K562 (cell line): Measurements from ENCODE around the gene AMIGO1. TPM values are rescaled to one million over a fixed set of nuclear protein-coding genes. Genes with fewer than 3 reads are reported as not detected.

ENCODE experiments used
- ATAC-seq: fragments of 200-7000 bp; cut with Tn5 transposase; 3 replicates; pipeline ENCODE4 v1.9.1; 2020; ENCODE audit warnings: moderate library complexity
- BruUV-seq: library from RNA; stranded (reverse); fragments of 400-500 nt; replicated peaks from 2 replicates; lab custom pipeline; 2021; lab: Mats Ljungman, UMichigan
- CTCF ChIA-PET: fragments of 300-600 bp; formaldehyde crosslinking; extraction: SDS; loops from one replicate; lab custom pipeline; 2021; ENCODE audit warnings: low intra/inter-chr PET ratio; lab: Yijun Ruan, JAX
- POLR2A ChIA-PET: fragments of 300-600, 350-650 bp; sonication (Branson Sonifier 250); formaldehyde crosslinking; extraction: SDS; loops from one replicate; lab custom pipeline; 2021; ENCODE audit warnings: antibody characterized with exemption, inconsistent platforms; lab: Yijun Ruan, JAX
- DNase-seq, 4 experiments: peaks; one replicate each; pipeline versions ENCODE4 v3.0.0 to v3.0.0-alpha.2; 2011 to 2018; ENCODE audit warnings: low spot score in 3 of 4, mixed read lengths in 3 of 4; ENCODE audit errors: extremely low read depth in 1 of 4
- FAIRE-seq: peaks from 2 replicates; lab custom pipeline; 2011; peaks lifted over from hg19 to GRCh38; lab: Jason Lieb, UNC
- H2AFZ ChIP-seq: 2 replicates; pipeline ENCODE4 v1.6.0; 2011; ENCODE audit warnings: low read depth, low read length, control low read depth, inconsistent platforms
- H3K27ac ChIP-seq: fragments of 200-600 bp; 3 replicates; pipeline ENCODE4 v1.8.0; 2011; ENCODE audit warnings: low read depth, mild to moderate bottlenecking, control low read depth, inconsistent platforms, low read length, moderate library complexity, mixed read lengths; ENCODE audit errors: extremely low read depth
- H3K27me3 ChIP-seq, 2 experiments: fragments of 300-600 bp in 1 of 2; 2 replicates in 1 of 2; 3 replicates in 1 of 2; pipeline versions ENCODE4 v1.6.0 to v1.8.0; 2011; ENCODE audit warnings: inconsistent platforms in 2 of 2, low read length in 2 of 2, mild to moderate bottlenecking in 1 of 2, mixed read lengths in 1 of 2, moderate library complexity in 1 of 2; ENCODE audit not compliant: control insufficient read depth in 2 of 2, insufficient read depth in 2 of 2
- H3K36me3 ChIP-seq: fragments of 300-600 bp; 3 replicates; pipeline ENCODE4 v1.8.0; 2011; ENCODE audit warnings: mild to moderate bottlenecking, low read length, inconsistent platforms; ENCODE audit not compliant: control insufficient read depth, insufficient read depth
- H3K4me1 ChIP-seq, 2 experiments: fragments of 200-600 bp in 1 of 2; replicated peaks in 1 of 2; 2 replicates in 1 of 2; 3 replicates in 1 of 2; pipeline versions ENCODE4 v1.5.1 to v1.8.0; 2011; ENCODE audit warnings: inconsistent platforms in 2 of 2, low read length in 2 of 2, mild to moderate bottlenecking in 1 of 2, mixed read lengths in 1 of 2, moderate library complexity in 1 of 2; ENCODE audit not compliant: control insufficient read depth in 2 of 2, insufficient read depth in 2 of 2
- H3K4me2 ChIP-seq: 2 replicates; pipeline ENCODE4 v1.6.1; 2011; ENCODE audit warnings: low read length, control low read depth, inconsistent platforms, mixed read lengths; ENCODE audit not compliant: insufficient read depth
- H3K4me3 ChIP-seq: fragments of 200-600 bp; sonication (generic), shearing (Covaris generic); 2 replicates; pipeline ENCODE4 v1.5.1; 2016; ENCODE audit warnings: control low read depth, inconsistent platforms
- H3K79me2 ChIP-seq: fragments of 200-600 bp; 3 replicates; pipeline ENCODE4 v1.8.0; 2011; ENCODE audit warnings: low read length, inconsistent platforms; ENCODE audit not compliant: control insufficient read depth, insufficient read depth
- H3K9ac ChIP-seq, 2 experiments: 2 replicates each; pipeline versions ENCODE4 v1.6.0 to v1.6.1; 2011; ENCODE audit warnings: low read depth in 2 of 2, low read length in 2 of 2, control low read depth in 1 of 2, inconsistent platforms in 1 of 2, mild to moderate bottlenecking in 1 of 2, mixed read lengths in 1 of 2; ENCODE audit not compliant: insufficient read depth in 1 of 2
- H3K9me1 ChIP-seq: one replicate; pipeline ENCODE4 v1.6.0; 2011; ENCODE audit warnings: inconsistent platforms, mild to moderate bottlenecking, low read length, moderate library complexity; ENCODE audit not compliant: control insufficient read depth, insufficient read depth
- H3K9me3 ChIP-seq: replicated peaks from 2 replicates; pipeline ENCODE4 v1.5.1; 2011; ENCODE audit warnings: low read depth, low read length, inconsistent platforms; ENCODE audit not compliant: control insufficient read depth, insufficient read depth
- H4K20me1 ChIP-seq: replicated peaks from 2 replicates; pipeline ENCODE4 v1.6.1; 2011; ENCODE audit warnings: low read length, inconsistent platforms, mixed read lengths; ENCODE audit not compliant: control insufficient read depth, insufficient read depth
- ATF1 ChIP-seq, 2 experiments: fragments of 450-650 bp in 1 of 2; IDR thresholded peaks; 2 replicates each; pipeline ENCODE4 v1.6.1; 2016; ENCODE audit warnings: missing compliant biosample characterization in 1 of 2, missing genetic modification characterization in 1 of 2
- BRF1 ChIP-seq: IDR thresholded peaks from 3 replicates; pipeline ENCODE4 v1.6.1; 2011; ENCODE audit warnings: borderline replicate concordance, mild to moderate bottlenecking; ENCODE audit not compliant: insufficient read length; ENCODE audit errors: extremely low read depth
- CBFA2T3 ChIP-seq: fragments of 450-650 bp; IDR thresholded peaks from 2 replicates; pipeline ENCODE4 v1.6.1; 2017
- CREBBP ChIP-seq: IDR thresholded peaks from one replicate; pipeline ENCODE4 v1.6.1; 2012; ENCODE audit warnings: low read depth, mild to moderate bottlenecking, control low read depth, inconsistent platforms, low read length
- EGR1 ChIP-seq: fragments of 450-650 bp; conservative IDR thresholded peaks from 2 replicates; pipeline ENCODE4 v1.6.1; 2017; ENCODE audit warnings: mild to moderate bottlenecking
- EP300 ChIP-seq: IDR thresholded peaks from 2 replicates; pipeline ENCODE4 v1.6.1; 2012; ENCODE audit warnings: low read length, improper control_type of control experiment
- ILK ChIP-seq: fragments of 450-650 bp; IDR thresholded peaks from 2 replicates; pipeline ENCODE4 v1.6.1; 2016; ENCODE audit warnings: missing genetic modification characterization, low read depth, mild to moderate bottlenecking, missing compliant biosample characterization, moderate library complexity, borderline replicate concordance
- JUND ChIP-seq, 2 experiments: IDR thresholded peaks; 2 replicates in 1 of 2; 3 replicates in 1 of 2; pipeline ENCODE4 v1.6.1; 2011; ENCODE audit warnings: borderline replicate concordance in 2 of 2, low read depth in 2 of 2, low read length in 2 of 2, improper control_type of control experiment in 1 of 2, missing biosample characterization in 1 of 2, missing genetic modification characterization in 1 of 2, missing genetic modification reagents in 1 of 2
- NCOA6 ChIP-seq: fragments of 450-650 bp; IDR thresholded peaks from 2 replicates; pipeline ENCODE4 v1.6.1; 2017; ENCODE audit warnings: mild to moderate bottlenecking
- SAP30 ChIP-seq: fragments of 200-600 bp; sonication (generic); IDR thresholded peaks from 2 replicates; pipeline ENCODE4 v1.6.1; 2012; ENCODE audit warnings: borderline replicate concordance, low read depth, mild to moderate bottlenecking, moderate library complexity, low read length, control low read depth, inconsistent platforms; ENCODE audit not compliant: insufficient read depth, poor library complexity, severe bottlenecking
- TAF15 ChIP-seq: fragments of 200-400 bp; formaldehyde crosslinking; IDR thresholded peaks from 2 replicates; pipeline ENCODE4 v1.6.1; 2017; ENCODE audit warnings: mild to moderate bottlenecking, low read depth, low read length, moderate library complexity
- THRA ChIP-seq: fragments of 450-650 bp; IDR thresholded peaks from 2 replicates; pipeline ENCODE4 v1.6.1; 2017; ENCODE audit warnings: mild to moderate bottlenecking, moderate library complexity
- THRAP3 ChIP-seq: fragments of 450-650 bp; IDR thresholded peaks from 2 replicates; pipeline ENCODE4 v1.6.1; 2016; ENCODE audit warnings: mild to moderate bottlenecking, inconsistent platforms, borderline replicate concordance
- XRCC4 ChIP-seq: IDR thresholded peaks from one replicate; pipeline ENCODE4 v1.6.1; 2011; ENCODE audit not compliant: insufficient read depth, insufficient read length; ENCODE audit errors: extremely low read depth
- ZEB2 ChIP-seq: fragments of 450-650 bp; IDR thresholded peaks from 2 replicates; pipeline ENCODE4 v1.6.1; 2016
- ZNF174 ChIP-seq: fragments of 250-450 bp; sonication (Bioruptor Pico); IDR thresholded peaks from 2 replicates; pipeline ENCODE4 v1.4.0; 2020; ENCODE audit warnings: mild to moderate bottlenecking
- ZNF77 ChIP-seq: fragments of 250-450 bp; sonication (Bioruptor Pico); IDR thresholded peaks from 2 replicates; pipeline ENCODE4 v1.5.0; 2020
- WGBS: fragments of 100-300 bp; shearing (Covaris generic); methylation state at CpG from one replicate; pipeline ENCODE4 v1.1.6; 2016; ENCODE audit warnings: low coverage, mixed read lengths; ENCODE audit not compliant: insufficient coverage; ENCODE audit errors: missing lambda C conversion rate; 5-methylcytosine and 5-hydroxymethylcytosine counted together
- in situ Hi-C: fragments of 300-500 bp; cut with MboI; formaldehyde crosslinking; loops from 4 replicates; pipeline ENCODE4 v1.15.0; 2018; ENCODE audit warnings: inconsistent platforms, mixed read lengths
- intact Hi-C: fragments of 100-400 bp; cut with micrococcal nuclease; formaldehyde crosslinking; loops from 2 replicates; pipeline ENCODE4 v1.14.2; 2022
- polyA plus RNA-seq, 8 experiments: library from polyadenylated mRNA; depleted of rRNA in 4 of 8; stranded (reverse) in 5 of 8; unstranded in 3 of 8; fragments of >200 nt; fragmentation: Nextera tagmentation in 2 of 8; fragmentation: Illumina TruSeq in 1 of 8; extraction: Ambion mirVana in 2 of 8; extraction: Trizol in 1 of 8; gene quantifications; 2 replicates each; pipeline versions ENCODE4 v1.2.1 to v1.2.3, GENCODE V29; 2011 to 2014; ENCODE audit warnings: inconsistent platforms in 1 of 8, missing spikeins in 1 of 8
- total RNA-seq, 7 experiments: library from RNA; depleted of rRNA in 6 of 7; stranded (reverse); fragments of >200 nt in 6 of 7; fragmentation: Illumina TruSeq in 2 of 7; extraction: Trizol in 2 of 7; gene quantifications; 2 replicates each; pipeline versions ENCODE4 v1.2.1 to v1.2.3, GENCODE V29; 2011 to 2021; ENCODE audit warnings: low replicate concordance in 1 of 7
- TF ChIP-seq, protein P1 (sequence below): fragments of 250-450 bp; sonication (Bioruptor Pico); IDR thresholded peaks from 2 replicates; pipeline ENCODE4 v1.5.1; 2021; ENCODE audit warnings: mild to moderate bottlenecking
- TF ChIP-seq, protein P2 (sequence below): fragments of 200-800 bp; sonication (Bioruptor generic); IDR thresholded peaks from 2 replicates; pipeline ENCODE4 v1.6.1; 2017; ENCODE audit warnings: missing genetic modification characterization, missing compliant biosample characterization

Gene AMIGO1
- total and polyA plus RNA-seq, 9 of the 15 experiments (the other 6 are each of a cell fraction or from before 2014, with no cell fraction given), result 0.24 to 1.0 (median 0.54) TPM

- Histone ChIP-seq H3K4me3 (peak overlapping the region; percentile 76; the same call in 1 of the 2 replicates), H3K9ac (peak overlapping the region in 1 of 2 experiments; percentile 100; a peak in 1 of 4 replicates), H3K27me3 (peaks cover 12 to 17% of the 10 kb centered on the region in 2 experiments; a peak in 4 of 5 replicates), H2AFZ (peak overlapping the region; percentile 99), H3K79me2 (peaks cover 9% of the 10 kb centered on the region; the same call in 2 of the 3 replicates), H3K4me1 (peaks cover 12 to 23% of the 10 kb centered on the region in 2 experiments; a peak in 4 of 5 replicates), H4K20me1 (no peaks in the 10 kb centered on the region), H3K27ac (no peak overlapping the region; the same call in 2 of the 3 replicates), H3K36me3 (peaks cover 41% of the 10 kb centered on the region; the same call in 2 of the 3 replicates), H3K4me2 (peak overlapping the region; percentile 98), H3K9me1 (no peaks in the 10 kb centered on the region), H3K9me3 (no peaks in the 10 kb centered on the region)
- ATAC-seq (no peak), FAIRE-seq (no peak), DNase-seq (peak in 3 of 4 experiments; percentile 42 to 54 (median 45))
- ChIA-PET POLR2A (interaction anchor here (0.6 to 4.1 kb wide), 7 partner anchors 23 to 568 kb away, joined by 3 to 21 read pairs (median 3); partner anchors contain the start of gene GNAI3), CTCF (interaction anchor here (0.6 kb wide), 1 partner anchor 13 kb away, joined by 3 read pairs; no protein-coding TSS in a partner anchor)
- WGBS, result 9% methylated on average over 2 of the region's 3 CpGs
- intact Hi-C loops (no loop called here), in situ Hi-C loops (no loop called here)
- BruUV-seq, result no TSS peak
- TF ChIP-seq ILK (tag), result no peak
- no peak for TF ChIP-seq THRA
- peak; percentile 53 for TF ChIP-seq EGR1
- no peak for TF ChIP-seq CBFA2T3
- TF ChIP-seq EP300, result no peak
- TF ChIP-seq THRAP3, result no peak
- TF ChIP-seq ATF1 (CRISPR knock-in tag; IDR thresholded peaks at IDR 0.05), result no peak
- no peak for TF ChIP-seq ATF1 (tag; IDR thresholded peaks at IDR 0.05)
- TF ChIP-seq ZNF77 (CRISPR knock-in tag), result no peak
- no peak for TF ChIP-seq XRCC4
- TF ChIP-seq NCOA6, result no peak
- TF ChIP-seq, protein P1, sequence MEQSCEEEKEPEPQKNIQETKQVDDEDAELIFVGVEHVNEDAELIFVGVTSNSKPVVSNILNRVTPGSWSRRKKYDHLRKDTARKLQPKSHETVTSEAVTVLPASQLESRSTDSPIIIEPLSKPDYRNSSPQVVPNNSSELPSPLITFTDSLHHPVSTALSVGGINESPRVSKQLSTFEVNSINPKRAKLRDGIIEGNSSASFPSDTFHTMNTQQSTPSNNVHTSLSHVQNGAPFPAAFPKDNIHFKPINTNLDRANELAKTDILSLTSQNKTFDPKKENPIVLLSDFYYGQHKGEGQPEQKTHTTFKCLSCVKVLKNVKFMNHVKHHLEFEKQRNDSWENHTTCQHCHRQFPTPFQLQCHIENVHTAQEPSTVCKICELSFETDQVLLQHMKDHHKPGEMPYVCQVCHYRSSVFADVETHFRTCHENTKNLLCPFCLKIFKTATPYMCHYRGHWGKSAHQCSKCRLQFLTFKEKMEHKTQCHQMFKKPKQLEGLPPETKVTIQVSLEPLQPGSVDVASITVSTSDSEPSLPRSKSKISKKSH (CRISPR knock-in tag), result no peak
- TF ChIP-seq CREBBP, result no peak
- TF ChIP-seq ZEB2, result no peak
- no peak for TF ChIP-seq TAF15
- TF ChIP-seq JUND (IDR thresholded peaks at IDR 0.05; ENCODE audit: borderline replicate concordance, low read depth, low read length), result peak; percentile 7; the same call in 1 of the 2 replicates
- no peak for TF ChIP-seq JUND (tag; IDR thresholded peaks at IDR 0.05; ENCODE audit: borderline replicate concordance, low read depth, low read length)
- no peak for TF ChIP-seq BRF1
- no peak for TF ChIP-seq SAP30
- TF ChIP-seq, protein P2, sequence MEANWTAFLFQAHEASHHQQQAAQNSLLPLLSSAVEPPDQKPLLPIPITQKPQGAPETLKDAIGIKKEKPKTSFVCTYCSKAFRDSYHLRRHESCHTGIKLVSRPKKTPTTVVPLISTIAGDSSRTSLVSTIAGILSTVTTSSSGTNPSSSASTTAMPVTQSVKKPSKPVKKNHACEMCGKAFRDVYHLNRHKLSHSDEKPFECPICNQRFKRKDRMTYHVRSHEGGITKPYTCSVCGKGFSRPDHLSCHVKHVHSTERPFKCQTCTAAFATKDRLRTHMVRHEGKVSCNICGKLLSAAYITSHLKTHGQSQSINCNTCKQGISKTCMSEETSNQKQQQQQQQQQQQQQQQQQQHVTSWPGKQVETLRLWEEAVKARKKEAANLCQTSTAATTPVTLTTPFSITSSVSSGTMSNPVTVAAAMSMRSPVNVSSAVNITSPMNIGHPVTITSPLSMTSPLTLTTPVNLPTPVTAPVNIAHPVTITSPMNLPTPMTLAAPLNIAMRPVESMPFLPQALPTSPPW (CRISPR knock-in tag), result peak; percentile 19
- no peak for TF ChIP-seq ZNF174 (CRISPR knock-in tag)
Observed at GRCh38 chr1:109485001-109485400, 24.5 kb downstream of the AMIGO1 start.
